SH-SY5Y (cell line): ENCODE data around the gene MEGF6.

Experiments used
- GATA2 ChIP-seq: IDR thresholded peaks from 2 replicates; pipeline ENCODE4 v1.6.1; 2011; ENCODE audit warnings: mild to moderate bottlenecking, low read depth, low read length
- GATA3 ChIP-seq: IDR thresholded peaks from 2 replicates; pipeline ENCODE4 v1.6.1; 2011; ENCODE audit warnings: low read depth, mild to moderate bottlenecking, low read length, moderate library complexity

MEGF6 gene

DNA sequence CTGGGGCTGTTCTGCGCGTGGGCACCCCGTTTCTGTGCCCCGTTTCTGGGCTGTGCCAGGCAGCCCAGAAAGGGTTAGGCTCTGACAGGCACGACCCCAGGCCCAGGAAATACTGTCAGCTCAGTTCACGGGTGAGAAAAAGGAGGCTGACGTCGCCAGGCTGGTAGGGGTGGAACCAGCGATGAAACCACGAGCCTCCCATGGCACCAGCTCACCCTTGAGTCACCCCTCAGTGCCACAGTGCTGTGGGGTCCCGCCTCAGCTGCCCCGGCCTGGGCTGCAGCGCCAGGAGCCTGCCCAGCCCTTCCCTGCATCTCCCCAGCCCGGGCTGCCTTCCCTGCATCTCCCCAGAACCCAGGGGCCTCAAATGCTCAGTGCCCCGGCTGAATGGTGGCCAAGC is 11.5 kb downstream of the MEGF6 start:
- TF ChIP-seq GATA3 (no peak), GATA2 (no peak)

DNA sequence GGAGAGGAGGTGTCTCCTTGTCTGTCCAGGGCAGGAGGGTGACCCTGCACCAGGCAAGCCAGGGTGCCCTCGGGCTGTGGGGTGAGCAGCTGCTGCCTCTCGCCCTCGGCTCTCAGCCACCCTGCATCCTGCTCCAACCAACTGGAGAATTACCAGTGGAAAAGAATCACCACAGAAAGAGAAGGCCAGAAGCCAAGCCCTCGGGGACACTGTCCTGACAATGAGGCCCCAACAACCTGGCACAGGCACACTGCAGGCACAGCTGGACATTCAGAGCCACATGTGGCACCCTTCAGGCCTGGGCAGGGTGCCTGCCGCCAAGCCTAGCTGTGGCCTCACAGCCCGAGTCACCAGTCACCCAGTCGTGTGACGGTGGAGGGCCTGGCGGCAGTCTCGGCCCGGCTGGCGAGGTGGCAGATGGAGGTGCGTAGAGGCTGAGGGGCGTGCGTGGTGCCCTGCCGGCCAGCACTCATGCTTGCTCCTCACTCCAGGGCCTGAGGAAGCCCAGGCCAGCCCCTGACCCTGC is 12.0 kb downstream of the MEGF6 start:
- TF ChIP-seq GATA2, result no peak
- TF ChIP-seq GATA3, result no peak

DNA sequence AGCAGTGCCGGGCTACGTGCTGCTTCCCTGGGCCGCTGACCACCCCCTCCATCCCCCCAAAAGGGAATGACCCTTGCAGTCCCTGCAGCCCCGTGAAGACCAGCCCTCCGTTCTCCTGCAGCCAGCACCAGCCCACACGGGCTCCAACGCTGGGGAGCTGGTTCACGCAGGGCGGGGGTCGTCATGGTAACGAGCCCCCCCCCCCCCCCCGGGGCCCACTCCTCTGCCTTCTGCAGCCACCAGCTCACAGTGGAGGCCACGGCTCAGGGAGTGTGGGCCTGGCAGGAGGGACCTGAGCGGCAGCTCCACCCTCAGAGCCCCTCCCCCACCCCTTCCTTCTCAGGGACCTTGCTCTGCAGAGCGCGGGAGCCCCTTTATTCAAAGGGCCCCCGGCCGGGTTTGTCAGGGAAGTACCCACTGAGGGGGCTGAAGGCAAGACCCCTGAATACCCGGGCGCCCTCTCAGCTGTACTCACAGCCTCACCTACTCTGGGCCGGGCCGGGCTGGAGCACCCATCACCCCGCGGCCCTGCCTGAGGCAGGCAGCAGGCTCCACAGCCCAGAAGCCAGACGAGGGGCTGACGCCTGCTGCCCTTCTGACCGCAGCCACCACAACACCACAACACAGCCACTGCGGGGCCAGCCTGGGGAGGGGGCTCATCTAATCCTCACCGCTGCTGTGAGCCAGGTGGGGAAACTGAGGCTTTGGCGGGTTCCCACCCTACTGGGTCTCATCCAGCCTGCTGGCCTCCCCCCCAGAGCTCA is 12.6 kb downstream of the MEGF6 start:
- TF ChIP-seq GATA2 (no peak), GATA3 (no peak)

DNA sequence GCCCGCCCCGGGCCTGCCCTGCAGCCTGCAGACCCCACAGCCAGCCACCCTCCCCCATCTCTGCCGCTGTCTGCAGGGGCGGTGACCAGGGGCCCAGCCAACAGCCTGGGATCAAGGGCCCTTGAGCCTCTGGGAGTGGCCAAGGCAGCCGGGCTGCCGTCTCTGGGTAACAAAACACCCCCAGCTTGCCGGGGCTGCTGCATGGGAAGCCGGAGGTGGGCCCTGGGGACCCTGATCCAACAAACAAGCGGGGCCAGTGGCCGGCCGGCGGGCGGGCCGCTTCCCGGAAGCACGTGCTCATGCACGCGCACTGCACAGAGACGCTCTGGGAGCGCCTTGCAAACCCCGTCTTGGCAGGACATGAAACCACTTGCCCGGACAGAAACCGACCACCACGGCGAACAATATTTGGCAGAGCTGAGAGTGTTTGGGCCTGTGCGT is 13.2 kb downstream of the MEGF6 start:
- TF ChIP-seq GATA3, result no peak
- TF ChIP-seq GATA2, result no peak

DNA sequence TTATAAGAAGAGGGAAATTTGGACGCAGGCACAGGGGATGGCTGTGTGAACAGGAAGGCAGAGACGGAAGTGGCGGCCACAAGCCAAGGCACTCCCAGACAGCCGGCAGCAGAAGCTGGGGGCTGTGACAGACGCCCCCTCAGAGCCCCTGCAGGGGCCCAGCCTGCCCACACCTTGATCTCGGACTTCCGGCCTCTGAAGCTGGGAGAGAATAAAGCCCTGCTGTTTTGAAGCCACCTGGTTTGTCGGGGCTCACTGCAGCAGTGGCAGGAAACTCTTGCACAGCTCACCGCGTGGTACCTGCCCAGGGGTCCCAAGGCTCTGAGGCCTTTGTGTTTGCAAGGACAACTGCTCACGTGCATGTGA is 13.7 kb downstream of the MEGF6 start:
- TF ChIP-seq GATA2, result no peak
- TF ChIP-seq GATA3, result no peak

DNA sequence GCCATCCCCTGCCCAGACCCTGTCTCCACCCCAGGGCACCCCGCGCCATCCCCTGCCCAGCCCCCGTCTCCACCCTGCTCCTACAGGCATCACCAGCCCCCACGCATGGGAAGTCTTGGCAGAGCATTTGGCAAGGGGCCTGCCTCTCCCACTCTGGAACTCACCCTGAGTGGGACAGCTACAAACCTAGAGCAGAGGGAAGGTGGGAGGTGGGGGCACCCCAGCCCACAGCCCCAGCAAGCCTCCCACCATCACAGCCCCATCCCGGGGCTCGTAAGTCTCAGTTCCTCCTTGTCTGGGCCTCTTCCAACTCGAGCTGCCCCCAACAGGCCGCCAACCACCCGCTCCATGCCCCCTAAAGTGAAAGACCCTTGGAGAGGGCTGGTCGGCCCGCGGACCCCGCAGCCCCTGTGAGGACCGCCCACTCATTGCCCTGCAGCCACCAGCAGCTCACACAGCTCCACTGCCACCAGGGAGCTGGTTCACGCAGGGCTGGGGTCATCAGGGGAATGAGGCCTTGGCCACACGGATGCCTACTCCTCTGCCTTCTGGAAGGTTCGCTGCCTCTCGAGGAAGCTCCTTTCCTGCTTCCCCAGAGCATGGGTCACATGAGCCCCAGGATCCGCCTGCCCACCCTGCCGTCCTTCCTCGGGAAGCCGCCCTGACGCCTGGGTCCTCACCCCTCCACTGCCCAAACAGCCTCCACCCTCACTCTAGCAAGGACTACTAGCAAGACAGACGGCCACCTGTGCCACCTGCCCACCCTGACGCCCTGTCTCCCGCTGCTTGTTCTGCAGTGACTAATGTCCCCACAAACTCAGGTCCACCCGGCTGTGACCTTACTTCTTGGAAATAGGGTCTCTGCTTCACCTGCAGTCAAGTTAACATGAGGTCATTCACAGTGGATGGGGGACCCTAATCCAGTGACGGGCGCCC is 14.4 kb downstream of the MEGF6 start:
- TF ChIP-seq GATA3, result no peak
- TF ChIP-seq GATA2, result no peak

DNA sequence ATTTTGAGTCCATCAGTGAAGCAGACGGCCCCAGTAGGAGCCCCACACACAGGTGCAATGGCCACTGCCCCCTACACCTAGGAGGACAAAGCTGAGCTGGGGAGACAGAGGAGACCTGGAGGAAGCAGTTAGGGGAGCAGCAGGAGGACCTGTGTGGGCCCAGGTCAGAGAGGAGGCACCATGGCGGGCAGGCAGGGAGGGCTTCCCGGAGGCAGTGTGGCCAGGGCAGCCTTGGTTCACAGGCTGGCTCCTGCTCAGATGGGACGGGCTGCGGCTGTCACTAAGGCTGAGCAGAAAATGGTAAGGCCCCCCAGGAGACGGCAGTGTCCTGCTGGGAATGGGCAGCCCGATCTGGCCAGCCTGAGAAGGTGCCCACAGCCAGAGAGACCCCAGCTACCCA is 15.4 kb downstream of the MEGF6 start:
- TF ChIP-seq GATA3, result no peak
- TF ChIP-seq GATA2, result no peak

DNA sequence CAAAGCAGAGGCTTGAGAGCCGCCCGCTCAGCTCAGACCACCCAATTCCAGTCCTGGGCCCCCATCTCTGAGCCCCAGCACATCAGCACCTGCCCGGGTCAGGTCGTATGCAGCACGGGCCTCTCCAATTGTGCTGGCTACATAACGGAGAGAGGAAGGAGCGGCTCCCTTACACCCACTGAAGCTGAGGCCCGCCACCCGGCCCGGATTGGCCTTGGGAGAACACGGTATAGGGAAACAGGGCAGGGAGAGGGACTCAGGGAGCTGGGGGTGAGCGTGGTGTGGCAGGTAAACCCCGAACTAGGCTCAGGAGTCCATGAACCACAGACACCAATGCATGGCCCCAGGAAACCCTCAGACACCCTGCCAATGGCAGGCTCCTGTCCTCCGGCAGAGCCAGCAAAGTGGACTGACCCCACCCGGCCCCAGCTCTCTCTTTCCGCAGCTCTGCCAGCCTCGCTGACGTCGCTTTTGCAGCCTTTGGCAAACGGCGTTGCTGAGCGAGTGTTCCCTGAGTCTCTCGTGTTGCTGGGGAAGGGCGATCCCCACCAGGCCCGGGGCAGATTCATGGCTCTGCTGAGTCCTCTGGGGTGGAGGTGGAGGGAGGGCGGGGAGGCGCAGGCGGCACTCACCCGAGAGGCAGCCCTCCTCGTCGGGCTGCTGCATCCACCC is 16.5 kb downstream of the MEGF6 start:
- TF ChIP-seq GATA2 (no peak), GATA3 (no peak)

DNA sequence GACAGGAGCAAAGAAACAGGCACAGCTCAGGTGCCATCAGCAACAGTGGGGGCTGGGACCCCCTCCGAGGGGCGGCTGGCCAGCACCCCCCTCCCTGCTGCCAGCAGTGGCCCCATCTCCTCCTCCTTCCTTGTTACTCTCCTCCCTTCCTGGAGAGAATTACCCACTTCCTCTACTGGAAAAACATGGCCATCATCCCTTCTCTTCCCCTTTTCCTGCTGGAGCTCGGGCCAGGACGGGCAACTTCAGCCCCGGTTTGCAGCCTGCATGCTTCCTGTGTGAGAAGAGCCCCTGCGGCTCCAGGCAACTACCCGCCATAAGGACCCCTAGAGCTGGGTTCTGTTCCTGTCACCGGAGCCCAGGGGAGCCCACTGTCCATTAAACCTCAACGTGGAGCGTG is 17.6 kb downstream of the MEGF6 start:
- TF ChIP-seq GATA3 (no peak), GATA2 (no peak)

DNA sequence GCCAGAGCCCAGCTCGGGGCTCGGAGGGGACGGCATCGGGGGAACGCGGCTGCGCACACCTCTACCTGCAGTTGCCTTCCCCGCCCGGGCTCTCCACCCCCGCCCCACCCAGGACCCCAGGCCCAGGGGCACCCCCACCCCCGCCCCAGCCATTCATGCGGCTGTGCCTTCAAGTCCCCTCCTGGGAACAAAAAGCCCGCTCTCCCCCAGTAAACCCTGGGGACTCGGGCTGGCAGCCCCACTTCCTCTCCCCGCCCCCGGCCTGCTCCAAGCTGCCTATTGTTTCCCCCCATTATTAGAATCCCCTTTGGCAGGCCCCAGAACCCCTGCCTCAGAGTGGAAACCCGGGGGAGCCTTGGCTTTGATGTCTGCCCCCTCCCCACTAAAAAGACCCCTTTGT is 18.0 kb downstream of the MEGF6 start:
- TF ChIP-seq GATA2 (no peak), GATA3 (no peak)

DNA sequence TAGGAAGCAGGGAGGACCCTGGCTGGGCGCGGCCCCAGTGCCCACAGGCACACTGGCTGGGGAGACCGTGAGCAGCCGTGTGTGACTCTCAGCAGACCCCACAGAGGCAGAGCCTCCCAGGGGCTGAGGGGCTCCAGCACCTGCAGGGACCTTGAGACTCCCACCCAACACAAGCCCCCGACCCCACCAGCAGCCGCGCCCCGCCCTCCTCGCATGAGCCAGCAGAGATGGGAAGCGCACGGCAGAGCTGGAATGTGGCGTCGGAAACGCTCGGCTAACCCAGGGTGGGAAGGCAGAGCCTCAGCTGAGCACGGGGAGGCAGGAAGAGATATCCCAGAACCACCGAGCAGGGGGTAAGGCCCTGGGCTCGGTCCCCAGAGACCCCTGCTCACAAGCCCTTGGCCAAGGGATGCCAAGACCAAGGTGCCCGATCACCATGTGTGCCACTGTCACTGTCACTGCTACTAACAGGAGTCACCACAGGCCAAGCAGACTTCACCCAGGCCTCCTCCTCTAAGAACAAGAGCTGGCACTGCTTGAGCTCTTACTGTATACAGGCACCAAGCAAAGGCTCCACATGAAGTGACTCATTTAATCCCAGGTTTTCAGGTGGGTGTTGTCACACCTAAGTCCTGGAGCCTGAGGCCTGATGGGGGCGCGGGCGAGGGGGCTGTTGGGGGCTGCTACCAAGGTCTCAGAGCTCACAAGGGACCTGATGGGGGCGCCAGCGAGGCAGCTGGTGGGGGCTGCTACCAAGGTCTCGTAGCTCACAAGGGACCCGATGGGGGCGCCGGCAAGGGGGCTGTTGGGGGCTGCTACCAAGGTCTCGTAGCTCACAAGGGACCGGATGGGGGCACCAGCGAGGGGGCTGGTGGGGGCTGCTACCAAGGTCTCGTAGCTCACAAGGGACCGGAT is 20.1 kb downstream of the MEGF6 start:
- TF ChIP-seq GATA2 (no peak), GATA3 (no peak)

DNA sequence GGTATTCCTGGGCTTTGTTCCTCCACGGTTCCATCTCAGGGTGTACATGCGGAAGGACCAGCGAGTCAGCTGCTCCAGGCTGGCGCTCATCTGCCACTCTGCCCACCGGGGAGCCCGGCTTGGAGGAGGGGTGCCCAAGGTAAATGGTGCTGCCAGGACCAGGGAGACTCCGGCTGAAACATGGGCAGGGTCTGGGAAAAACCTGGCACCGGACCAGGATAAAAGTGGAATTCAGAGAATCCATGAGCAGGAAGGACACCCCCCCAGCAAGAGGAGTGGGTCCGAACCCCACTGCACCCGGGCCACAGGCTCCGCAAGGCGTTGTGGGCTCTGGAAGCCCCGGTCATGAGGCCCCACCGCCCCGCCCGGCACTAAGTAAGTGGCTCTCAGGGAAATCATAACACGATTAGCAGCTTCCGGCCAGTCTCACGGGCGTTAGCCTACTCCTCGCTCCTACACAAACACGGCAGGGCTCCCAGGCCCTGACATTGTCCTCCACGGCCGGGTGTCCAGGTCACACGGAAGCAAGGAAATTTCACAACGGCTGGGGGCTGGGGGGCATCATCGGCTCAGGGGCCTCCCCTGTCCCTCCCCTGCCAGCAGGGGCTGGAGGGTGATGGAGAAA is 21.1 kb downstream of the MEGF6 start:
- TF ChIP-seq GATA2 (no peak), GATA3 (no peak)

DNA sequence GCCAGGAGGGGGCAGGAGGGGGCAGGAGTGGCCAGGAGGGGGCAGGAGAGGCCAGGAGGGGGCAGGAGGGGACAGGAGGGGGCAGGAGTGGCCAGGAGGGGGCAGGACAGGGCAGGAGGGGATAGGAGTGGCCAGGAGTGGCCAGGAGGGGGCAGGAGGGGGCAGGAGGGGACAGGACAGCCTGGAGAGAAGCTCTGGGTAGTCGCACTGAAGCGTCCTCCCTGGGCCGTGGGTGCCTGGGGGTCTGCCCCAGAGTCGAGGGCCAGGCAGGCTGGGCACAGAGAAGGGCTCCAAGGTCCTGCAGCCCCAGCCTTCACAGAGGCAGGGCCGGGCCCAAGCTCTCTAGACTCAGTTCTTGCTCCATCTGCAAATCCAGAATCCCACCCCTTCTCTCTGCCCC is 22.9 kb downstream of the MEGF6 start:
- TF ChIP-seq GATA2 (no peak), GATA3 (no peak)

DNA sequence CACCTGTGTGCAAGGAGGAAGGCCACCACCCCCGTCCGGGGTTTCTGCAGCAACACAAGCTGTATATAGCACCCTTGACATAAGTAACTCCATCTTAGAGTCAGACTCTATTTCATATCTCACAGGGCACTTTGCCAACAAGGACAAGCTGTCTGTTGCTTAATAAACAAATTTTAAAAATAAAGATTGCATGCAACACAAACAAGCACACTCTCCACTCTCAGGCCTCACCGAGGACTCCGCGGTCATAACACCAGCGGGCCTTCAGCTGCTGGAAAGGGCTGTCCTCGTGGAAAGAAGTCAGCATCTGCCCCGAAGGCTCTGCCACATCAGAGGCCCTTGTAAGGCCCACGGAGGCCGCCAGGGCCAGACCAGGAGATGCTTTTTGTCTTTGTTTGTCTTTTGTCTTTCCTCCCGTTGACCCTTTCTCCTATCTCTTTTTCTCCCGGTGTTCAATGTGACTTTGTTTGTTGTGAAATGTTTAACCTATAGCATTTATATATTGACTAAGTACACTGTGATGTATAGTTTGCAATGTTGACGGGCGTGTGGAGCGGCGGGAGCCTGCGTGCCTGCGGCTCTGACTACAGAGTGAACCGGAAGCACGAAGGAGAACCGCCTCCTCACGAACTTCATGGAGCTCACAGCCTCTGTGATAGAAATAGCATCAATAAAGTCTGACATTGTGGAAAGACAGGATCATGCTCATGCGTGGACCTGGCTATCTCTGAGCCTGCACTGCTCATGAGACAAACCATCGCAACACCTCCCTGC is 24.1 kb downstream of the MEGF6 start:
- TF ChIP-seq GATA2 (no peak), GATA3 (no peak)
